GM19240 (cell line): ENCODE measurements around the gene CTRB1.
"Not testable (repeated sequence)": the region's sequence is repeated elsewhere in the genome, so short reads cannot be mapped to it uniquely, and the experiment has no call there.

Experiments used
- DNase-seq: peaks from one replicate; pipeline ENCODE4 v3.0.0; 2011; ENCODE audit warnings: low spot score; ENCODE audit not compliant: insufficient read length

The CTRB1 gene

GRCh38 chr16:75203667-75204409, 14.9 kb upstream of the CTRB1 start:
- no peak for DNase-seq

GRCh38 chr16:75204410-75204758, 14.4 kb upstream of the CTRB1 start:
- no peak for DNase-seq

GRCh38 chr16:75204905-75205304, 13.9 kb upstream of the CTRB1 start:
- not testable (repeated sequence) for DNase-seq

GRCh38 chr16:75205438-75205837, 13.3 kb upstream of the CTRB1 start:
- DNase-seq = not testable (repeated sequence)

GRCh38 chr16:75205961-75206748, 12.6 kb upstream of the CTRB1 start:
- DNase-seq = not testable (repeated sequence)

- DNase-seq = no peak
Observed at GRCh38 chr16:75206749-75207451, 11.9 kb upstream of the CTRB1 start, which contains the start of gene CTRB2. TSS of gene CTRB2 (minus strand) at chr16:75207161. CDS start at chr16:75207141, 20 bp downstream.

- no peak for DNase-seq
Observed at GRCh38 chr16:75207831-75208230, 11.0 kb upstream of the CTRB1 start.

- no peak for DNase-seq
Observed at GRCh38 chr16:75208242-75208825, 10.5 kb upstream of the CTRB1 start.

GRCh38 chr16:75208861-75209505, 9.8 kb upstream of the CTRB1 start:
- no peak for DNase-seq

- not testable (repeated sequence) for DNase-seq
Observed at GRCh38 chr16:75209514-75209913, 9.3 kb upstream of the CTRB1 start.

- DNase-seq = no peak
Observed at GRCh38 chr16:75209944-75210343, 8.8 kb upstream of the CTRB1 start.

GRCh38 chr16:75211286-75211685, 7.5 kb upstream of the CTRB1 start:
- not testable (repeated sequence) for DNase-seq

GRCh38 chr16:75216127-75216526, 2.7 kb upstream of the CTRB1 start:
- no peak for DNase-seq

- DNase-seq = no peak
Observed at GRCh38 chr16:75216576-75216975, 2.2 kb upstream of the CTRB1 start.

- DNase-seq = no peak
Observed at GRCh38 chr16:75217389-75217851, 1.4 kb upstream of the CTRB1 start.

- DNase-seq = no peak
Observed at GRCh38 chr16:75219088-75219487, 300 bp downstream of the CTRB1 start.

GRCh38 chr16:75219838-75220237, 1.1 kb downstream of the CTRB1 start:
- DNase-seq = no peak

- DNase-seq = no peak
Observed at GRCh38 chr16:75222271-75222783, 3.5 kb downstream of the CTRB1 start.

GRCh38 chr16:75223129-75223528, 4.3 kb downstream of the CTRB1 start:
- DNase-seq = not testable (repeated sequence)

GRCh38 chr16:75224306-75225082, 5.7 kb downstream of the CTRB1 start:
- no peak for DNase-seq
